Activated naive CD8-positive, alpha-beta T cell (primary cell): ENCODE data around the gene C2orf76.
"Not testable (repeated sequence)": the region's sequence is repeated elsewhere in the genome, so short reads cannot be mapped to it uniquely, and the experiment has no call there.

Source experiments
- H3K27ac Mint-ChIP-seq: one replicate; pipeline ENCODE4 v1.8.0; 2021; ENCODE audit warnings: mixed read lengths
- H3K27me3 Mint-ChIP-seq: one replicate; pipeline ENCODE4 v1.8.0; 2021; ENCODE audit warnings: mixed read lengths
- H3K36me3 Mint-ChIP-seq: one replicate; pipeline ENCODE4 v1.8.0; 2021; ENCODE audit warnings: mixed read lengths
- H3K4me1 Mint-ChIP-seq: one replicate; pipeline ENCODE4 v1.8.0; 2021; ENCODE audit warnings: low read depth, mixed read lengths
- H3K4me3 Mint-ChIP-seq: one replicate; pipeline ENCODE4 v1.8.0; 2021; ENCODE audit warnings: mild to moderate bottlenecking, mixed read lengths
- H3K9me3 Mint-ChIP-seq: one replicate; pipeline ENCODE4 v1.8.0; 2021; ENCODE audit warnings: low read depth, mixed read lengths

The C2orf76 gene

DNA sequence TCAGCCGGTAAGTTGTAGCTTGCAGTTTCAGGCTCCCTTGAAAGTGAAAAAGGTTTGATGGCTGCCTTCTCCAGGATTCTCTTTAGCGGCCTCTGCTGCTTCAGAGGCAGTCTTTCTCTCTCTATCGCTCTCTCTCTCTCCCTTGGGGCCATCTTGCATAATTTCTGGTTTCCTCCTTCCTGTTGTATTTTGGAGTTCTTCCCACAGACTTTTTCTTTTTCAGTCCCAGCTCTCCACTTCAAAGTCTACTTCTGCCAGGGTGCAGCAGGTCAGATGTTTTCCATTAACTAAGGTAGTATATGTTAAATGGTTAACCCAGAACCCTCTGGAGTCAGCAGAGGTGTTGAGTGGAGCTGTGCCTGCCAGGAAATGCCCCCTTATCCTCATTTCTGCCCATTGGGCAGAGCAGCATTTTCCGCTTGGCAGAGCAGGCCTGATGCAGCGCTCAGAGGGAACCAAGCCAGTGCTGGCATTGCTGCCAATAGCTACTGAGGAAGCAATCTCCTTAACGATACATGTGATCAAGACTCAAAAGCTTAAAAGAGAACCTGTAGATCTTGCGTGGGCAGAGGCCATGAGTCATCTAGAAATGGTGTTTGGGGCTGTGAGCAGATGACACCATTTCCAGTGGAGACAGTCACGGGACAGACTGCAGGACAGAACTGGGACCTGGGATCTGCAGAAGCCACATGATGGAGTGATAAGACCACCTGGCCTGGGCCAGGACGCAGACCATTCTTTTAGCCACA, 20.9 kb upstream of the C2orf76 start:
- H3K27me3 Mint-ChIP-seq, result no peaks in the 10 kb centered on the region
- H3K27ac Mint-ChIP-seq, result no peak overlapping the region
- no peaks in the 10 kb centered on the region for H3K9me3 Mint-ChIP-seq
- H3K4me3 Mint-ChIP-seq, result no peak overlapping the region
- H3K36me3 Mint-ChIP-seq, result no peaks in the 10 kb centered on the region
- H3K4me1 Mint-ChIP-seq, result peaks cover 4% of the 10 kb centered on the region

DNA sequence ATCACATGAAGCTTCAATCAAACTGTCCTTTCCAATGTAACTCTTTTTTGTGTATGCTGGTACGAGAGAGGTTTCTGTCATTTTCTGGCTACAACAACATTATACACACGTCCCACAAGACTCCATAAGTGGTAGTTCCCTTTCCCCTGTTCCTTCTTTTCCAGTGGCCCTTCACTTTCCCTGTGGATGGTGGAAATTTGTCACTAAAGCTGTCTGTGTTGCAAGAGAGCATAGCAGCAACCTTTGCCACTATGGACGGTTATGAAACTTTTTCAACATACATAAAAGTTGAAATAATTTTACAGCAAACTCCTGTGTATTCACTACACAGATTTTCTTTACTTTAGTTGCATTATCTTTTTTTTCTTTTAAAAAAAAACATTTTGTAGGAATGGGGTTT, 18.8 kb upstream of the C2orf76 start:
- no peaks in the 10 kb centered on the region for H3K9me3 Mint-ChIP-seq
- H3K27me3 Mint-ChIP-seq, result no peaks in the 10 kb centered on the region
- H3K4me3 Mint-ChIP-seq, result no peak overlapping the region
- H3K4me1 Mint-ChIP-seq, result peaks cover 4% of the 10 kb centered on the region
- H3K36me3 Mint-ChIP-seq, result no peaks in the 10 kb centered on the region
- H3K27ac Mint-ChIP-seq, result no peak overlapping the region

DNA sequence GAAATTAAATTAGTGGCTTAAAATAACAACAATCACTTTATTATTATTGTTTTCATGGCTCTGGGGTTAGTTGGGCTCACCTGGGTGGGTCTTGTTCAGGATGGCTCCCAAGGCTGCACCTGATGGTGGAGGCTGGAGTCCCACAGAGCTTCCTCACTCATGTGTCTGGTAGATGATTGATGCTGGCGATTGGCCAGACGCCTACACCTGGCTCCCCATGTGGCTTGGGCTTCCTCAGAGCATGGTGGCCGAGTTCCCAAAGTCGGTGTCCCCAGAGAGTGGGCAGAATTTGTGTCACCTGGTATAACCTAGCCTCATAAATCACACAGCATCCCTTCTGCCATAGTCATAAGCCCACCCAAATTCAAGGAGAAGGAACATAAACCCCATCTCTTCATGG, 18.3 kb upstream of the C2orf76 start:
- Mint-ChIP-seq H3K27me3 (no peaks in the 10 kb centered on the region), H3K4me3 (no peak overlapping the region), H3K36me3 (no peaks in the 10 kb centered on the region), H3K27ac (no peak overlapping the region), H3K9me3 (no peaks in the 10 kb centered on the region), H3K4me1 (peaks cover 4% of the 10 kb centered on the region)

DNA sequence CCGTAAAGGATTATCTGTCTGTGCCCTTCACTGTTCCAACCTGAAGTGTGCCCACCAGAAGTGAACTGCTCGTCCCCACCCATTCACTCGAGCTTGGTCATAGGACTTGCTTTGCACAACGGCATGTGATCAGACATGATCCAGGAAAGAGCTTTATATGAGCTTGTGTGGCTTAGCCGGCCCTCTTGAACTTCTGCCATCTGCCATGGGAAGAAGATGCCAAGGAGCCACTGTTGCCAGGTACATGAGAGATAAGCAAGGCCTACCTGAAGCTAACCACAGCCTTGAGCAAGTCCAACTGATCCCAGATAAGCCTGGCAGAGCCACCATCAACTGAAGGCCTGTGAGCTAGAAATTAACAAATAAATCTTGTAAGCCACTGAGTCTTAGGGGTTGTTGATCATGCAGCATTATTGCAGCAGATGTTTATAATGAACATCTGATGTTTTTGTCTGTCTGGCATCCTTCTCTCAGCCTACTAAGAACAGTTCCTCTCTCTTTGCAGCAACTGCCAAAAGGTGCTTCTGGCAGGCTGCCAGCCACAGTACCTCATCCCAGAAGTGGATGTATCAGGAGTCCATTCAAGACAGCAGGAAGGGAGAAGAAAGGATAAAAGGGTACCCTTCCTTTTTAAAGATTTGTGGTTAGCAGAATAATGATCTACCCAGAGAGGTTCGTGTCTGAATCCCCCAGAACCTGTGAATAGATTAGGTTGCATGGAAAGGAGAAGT, 16.9 kb upstream of the C2orf76 start:
- Mint-ChIP-seq H3K4me1 (peaks cover 4% of the 10 kb centered on the region), H3K9me3 (no peaks in the 10 kb centered on the region), H3K4me3 (no peak overlapping the region), H3K27ac (no peak overlapping the region), H3K36me3 (no peaks in the 10 kb centered on the region), H3K27me3 (no peaks in the 10 kb centered on the region)

DNA sequence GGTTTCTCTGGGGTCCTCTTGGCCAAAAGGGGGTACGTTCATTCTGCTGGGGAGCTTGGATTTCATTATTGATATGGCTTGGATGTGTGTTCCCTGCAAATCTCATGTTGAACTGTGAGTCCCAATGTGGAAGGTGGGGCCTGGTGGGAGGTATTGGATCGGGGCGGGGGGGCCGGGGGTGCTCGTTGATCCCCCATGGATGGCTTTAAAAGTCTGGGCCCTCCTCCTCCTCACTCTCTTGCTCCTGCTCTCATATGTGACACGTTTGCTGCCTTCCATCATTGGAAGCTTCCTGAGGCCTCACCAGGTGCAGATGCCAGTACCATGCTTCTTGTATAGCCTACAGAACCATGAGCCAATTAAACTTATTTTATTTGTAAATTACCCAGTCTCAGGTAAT, 11.9 kb upstream of the C2orf76 start:
- H3K9me3 Mint-ChIP-seq, result no peaks in the 10 kb centered on the region
- no peaks in the 10 kb centered on the region for H3K27me3 Mint-ChIP-seq
- H3K27ac Mint-ChIP-seq, result no peak overlapping the region
- no peaks in the 10 kb centered on the region for H3K4me1 Mint-ChIP-seq
- peaks cover 18% of the 10 kb centered on the region for H3K36me3 Mint-ChIP-seq
- no peak overlapping the region for H3K4me3 Mint-ChIP-seq

DNA sequence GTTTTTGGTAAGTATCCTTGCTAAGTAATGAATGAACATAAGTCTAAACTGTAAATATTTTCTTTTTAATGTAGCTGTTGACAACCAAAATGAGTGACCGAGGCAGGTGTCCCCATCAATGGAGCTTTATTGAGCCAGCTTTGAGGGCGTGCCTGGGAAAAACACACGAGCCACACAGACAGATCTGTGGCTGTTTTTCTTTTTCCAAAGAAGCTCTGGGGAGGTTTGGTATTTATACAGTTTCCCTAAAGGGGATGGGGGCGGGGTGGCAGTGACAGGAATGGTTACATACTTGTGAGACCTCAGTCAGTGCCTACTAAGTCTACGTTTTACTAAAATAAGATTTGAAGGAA, 11.3 kb upstream of the C2orf76 start:
- Mint-ChIP-seq H3K9me3 (no peaks in the 10 kb centered on the region), H3K36me3 (peaks cover 23% of the 10 kb centered on the region), H3K4me1 (no peaks in the 10 kb centered on the region), H3K4me3 (no peak overlapping the region), H3K27me3 (no peaks in the 10 kb centered on the region), H3K27ac (no peak overlapping the region)

DNA sequence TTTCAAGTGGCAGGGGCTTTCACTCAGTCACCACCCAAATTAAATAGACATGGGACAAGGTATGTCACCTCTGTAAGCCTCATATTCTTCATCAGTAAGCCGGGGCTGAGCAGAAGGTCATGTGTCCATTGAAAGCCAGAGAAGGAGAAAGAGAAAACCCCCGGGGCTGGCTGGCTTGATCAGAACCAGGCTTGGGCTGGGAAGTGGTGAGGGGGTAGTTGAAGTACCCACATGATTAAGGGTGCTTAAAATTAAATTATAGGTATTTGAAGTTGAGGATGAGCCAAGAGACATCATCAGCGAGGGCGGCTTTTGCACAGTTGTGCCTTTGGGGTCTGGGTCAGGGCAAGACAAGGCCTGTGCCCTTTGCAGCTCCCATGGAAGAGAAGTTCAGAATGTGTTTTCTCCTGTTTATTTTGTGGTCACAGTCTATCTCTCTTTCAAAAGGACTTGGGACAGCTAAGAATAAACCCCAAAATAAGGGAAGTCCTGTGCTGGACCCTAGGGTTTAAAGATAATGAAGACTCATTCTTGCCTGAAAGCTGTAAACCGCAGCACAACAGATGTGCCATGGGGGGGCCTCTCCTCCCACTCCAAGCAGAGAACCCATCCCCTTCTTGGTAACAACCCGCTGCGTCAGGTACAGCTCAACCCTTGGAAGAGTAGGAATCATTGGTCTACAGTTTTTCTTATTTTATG, 10.8 kb upstream of the C2orf76 start:
- no peaks in the 10 kb centered on the region for H3K9me3 Mint-ChIP-seq

DNA sequence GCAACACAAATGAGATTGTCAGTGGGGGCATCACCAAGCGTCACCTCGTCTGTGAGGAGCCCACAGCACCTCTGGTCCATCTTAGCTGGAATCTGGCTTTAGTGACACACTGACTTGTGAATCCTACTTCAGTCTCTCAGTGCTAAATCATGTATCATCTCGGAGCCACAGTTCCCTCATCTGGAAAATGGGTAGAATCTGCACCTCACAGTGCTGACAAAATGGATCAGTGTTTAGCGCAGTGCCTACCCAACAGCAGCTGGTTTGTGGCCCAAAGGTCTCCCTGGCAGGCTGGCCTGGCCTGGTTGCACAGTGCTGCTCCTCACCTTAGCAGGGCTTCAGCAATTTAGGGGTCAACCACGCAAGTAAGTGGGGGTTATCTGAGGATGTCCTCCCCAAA, 10.2 kb upstream of the C2orf76 start:
- Mint-ChIP-seq H3K9me3 (no peaks in the 10 kb centered on the region), H3K36me3 (peaks cover 34% of the 10 kb centered on the region), H3K4me1 (no peaks in the 10 kb centered on the region), H3K4me3 (no peak overlapping the region), H3K27me3 (no peaks in the 10 kb centered on the region), H3K27ac (no peak overlapping the region)

More for the DNA sequence above, 10.8 kb upstream of the C2orf76 start:
- H3K27me3 Mint-ChIP-seq, result no peaks in the 10 kb centered on the region
- H3K4me3 Mint-ChIP-seq, result no peak overlapping the region
- H3K27ac Mint-ChIP-seq, result no peak overlapping the region
- H3K36me3 Mint-ChIP-seq, result peaks cover 28% of the 10 kb centered on the region
- H3K4me1 Mint-ChIP-seq, result no peaks in the 10 kb centered on the region

DNA sequence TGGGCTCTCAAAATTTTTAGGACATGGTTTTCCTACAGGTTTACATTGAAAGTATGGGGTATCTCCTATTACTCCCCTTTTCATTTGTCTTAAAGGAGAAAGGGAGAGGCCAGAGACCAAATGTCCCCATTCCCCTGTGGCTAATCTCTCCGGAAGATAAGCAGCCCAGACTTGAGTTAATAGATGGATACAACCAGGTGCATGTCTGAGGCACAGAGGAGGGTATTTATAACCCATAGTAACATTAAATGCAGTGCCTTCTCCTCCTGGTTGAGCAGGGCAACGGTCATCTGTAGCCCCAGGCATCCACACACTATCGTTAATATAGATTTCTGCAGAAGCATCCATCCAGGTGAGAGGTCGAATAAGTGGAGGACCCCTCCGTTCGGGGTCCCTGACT, 9.8 kb upstream of the C2orf76 start:
- H3K27ac Mint-ChIP-seq, H3K4me1 Mint-ChIP-seq, H3K9me3 Mint-ChIP-seq, H3K4me3 Mint-ChIP-seq, H3K27me3 Mint-ChIP-seq: not testable (repeated sequence)
- peaks cover 38% of the 10 kb centered on the region for H3K36me3 Mint-ChIP-seq

DNA sequence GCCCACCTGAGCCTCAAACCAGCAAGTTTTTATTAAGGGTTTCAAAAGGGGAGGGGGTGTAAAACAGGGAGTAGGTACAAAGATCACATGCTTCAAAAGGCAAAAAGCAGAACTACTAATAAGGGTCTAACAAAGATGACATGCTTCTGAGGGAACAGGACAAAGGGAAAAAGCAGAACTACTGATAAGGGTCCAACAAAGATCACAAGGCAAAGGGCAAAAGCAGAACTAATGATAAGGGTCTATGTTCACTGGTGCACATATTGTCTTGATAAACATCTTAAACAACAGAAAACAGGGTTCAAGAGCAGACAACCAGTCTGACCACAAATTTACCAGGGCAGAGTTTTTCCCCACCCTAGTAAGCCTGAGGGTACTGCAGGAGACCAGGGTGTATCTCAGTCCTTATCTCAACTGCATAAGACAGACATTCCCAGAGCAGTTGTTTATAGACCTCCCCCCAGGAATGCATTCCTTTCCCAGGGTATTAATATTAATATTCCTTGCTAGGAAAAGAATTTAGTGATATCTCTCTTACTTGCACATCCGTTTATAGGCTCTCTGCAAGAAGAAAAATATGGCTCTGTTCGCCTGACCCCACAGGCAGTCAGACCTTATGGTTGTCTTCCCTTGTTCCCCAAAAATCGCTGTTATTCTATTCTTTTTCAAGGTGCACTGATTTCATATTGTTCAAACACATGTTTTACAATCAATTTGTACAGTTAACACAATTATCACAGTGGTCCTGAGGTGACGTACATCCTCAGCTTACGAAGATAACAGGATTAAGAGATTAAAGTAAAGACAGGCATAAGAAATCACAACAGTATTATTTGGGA, 7.5 kb upstream of the C2orf76 start:
- peaks cover 47% of the 10 kb centered on the region for H3K36me3 Mint-ChIP-seq
- H3K27me3 Mint-ChIP-seq, result not testable (repeated sequence)

DNA sequence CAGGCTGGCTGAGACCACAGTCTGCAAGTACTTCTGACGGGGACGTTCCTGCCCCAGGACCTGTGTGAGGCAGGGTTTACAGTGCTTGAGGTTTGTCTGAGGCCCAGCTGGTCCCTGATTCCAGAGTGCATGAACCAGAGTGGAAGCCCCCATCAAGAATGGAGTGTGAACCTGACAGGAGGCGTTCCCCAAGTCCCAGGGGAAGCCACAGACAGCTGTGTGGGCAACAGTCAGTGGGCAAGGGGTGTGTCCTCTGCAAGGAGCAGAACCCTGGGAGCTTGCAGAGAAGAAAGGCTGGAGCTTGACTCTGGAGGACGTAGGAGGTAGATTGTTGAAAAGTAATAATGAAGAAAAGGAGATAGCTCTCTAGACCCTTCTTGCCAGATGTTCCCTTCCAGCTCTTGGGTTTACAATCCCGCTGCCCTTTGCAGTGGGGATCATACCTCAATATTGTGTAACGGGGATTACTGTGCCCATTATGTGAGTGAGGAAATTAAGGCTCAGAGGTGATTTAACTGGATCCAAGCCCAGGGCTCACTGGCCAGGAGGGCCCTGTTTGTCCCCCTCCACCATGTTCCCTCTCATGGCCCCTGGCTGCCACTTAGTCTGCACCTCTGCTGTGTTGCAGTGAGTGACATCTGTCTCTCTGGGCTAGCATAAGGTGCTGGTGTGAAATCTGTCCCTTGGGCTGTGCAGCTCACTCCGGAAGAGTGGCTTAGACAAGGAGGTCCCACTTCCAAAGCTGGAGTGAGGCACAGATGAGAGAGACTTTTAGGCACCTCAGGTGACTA, 6.3 kb upstream of the C2orf76 start:
- peaks cover 53% of the 10 kb centered on the region for H3K36me3 Mint-ChIP-seq
- no peak overlapping the region for H3K4me3 Mint-ChIP-seq
- H3K4me1 Mint-ChIP-seq, result peaks cover 13% of the 10 kb centered on the region
- no peak overlapping the region for H3K27ac Mint-ChIP-seq
- H3K9me3 Mint-ChIP-seq, result no peaks in the 10 kb centered on the region
- no peaks in the 10 kb centered on the region for H3K27me3 Mint-ChIP-seq

More for the DNA sequence above, 7.5 kb upstream of the C2orf76 start:
- not testable (repeated sequence) for H3K4me1 Mint-ChIP-seq, H3K4me3 Mint-ChIP-seq, H3K9me3 Mint-ChIP-seq, H3K27ac Mint-ChIP-seq

DNA sequence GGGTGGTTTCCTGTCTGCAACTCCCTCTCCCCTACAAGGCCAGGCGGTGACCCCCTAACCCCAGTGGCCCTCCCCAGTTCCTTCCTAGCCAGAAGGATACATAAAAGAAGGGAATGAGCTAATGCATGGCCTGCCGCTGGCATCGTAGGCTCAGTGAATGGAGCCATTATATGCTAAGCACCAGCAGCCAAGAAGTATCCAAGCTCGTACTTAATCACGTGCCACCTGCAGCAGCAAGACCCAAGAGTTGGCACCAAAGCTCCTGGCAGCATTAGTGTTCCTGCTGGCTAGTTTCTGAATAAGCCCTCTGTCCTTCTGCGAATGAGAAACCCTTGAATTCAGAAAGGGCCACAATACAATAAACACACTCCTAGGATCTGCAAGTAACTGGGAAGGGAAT, 4.5 kb upstream of the C2orf76 start:
- peaks cover 20% of the 10 kb centered on the region for H3K4me1 Mint-ChIP-seq
- H3K36me3 Mint-ChIP-seq, result peaks cover 55% of the 10 kb centered on the region
- H3K27ac Mint-ChIP-seq, result no peak overlapping the region
- no peaks in the 10 kb centered on the region for H3K27me3 Mint-ChIP-seq
- H3K4me3 Mint-ChIP-seq, result no peak overlapping the region
- no peaks in the 10 kb centered on the region for H3K9me3 Mint-ChIP-seq

DNA sequence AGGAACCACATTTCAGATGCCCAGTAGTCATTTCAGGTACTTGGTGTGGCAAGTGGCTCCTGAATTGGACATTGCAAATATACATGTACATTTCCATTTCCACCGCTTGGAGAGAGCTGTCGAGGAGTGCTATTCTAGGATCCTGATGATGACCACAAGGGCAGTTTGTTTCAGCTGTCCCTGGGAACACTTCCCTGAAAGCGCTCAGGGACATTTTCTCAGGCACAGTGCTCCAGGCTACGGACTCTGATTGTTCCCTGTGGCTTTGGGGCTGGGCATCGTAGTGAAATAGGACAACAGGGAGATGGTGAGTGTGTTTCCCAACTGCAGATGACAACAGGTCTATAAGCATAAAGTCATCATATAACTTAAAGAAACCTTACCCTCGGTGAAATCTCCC, 3.2 kb upstream of the C2orf76 start:
- Mint-ChIP-seq H3K4me1 (peaks cover 32% of the 10 kb centered on the region), H3K27ac (peak overlapping the region; percentile 12), H3K27me3 (no peaks in the 10 kb centered on the region), H3K4me3 (no peak overlapping the region), H3K36me3 (peaks cover 50% of the 10 kb centered on the region), H3K9me3 (no peaks in the 10 kb centered on the region)

DNA sequence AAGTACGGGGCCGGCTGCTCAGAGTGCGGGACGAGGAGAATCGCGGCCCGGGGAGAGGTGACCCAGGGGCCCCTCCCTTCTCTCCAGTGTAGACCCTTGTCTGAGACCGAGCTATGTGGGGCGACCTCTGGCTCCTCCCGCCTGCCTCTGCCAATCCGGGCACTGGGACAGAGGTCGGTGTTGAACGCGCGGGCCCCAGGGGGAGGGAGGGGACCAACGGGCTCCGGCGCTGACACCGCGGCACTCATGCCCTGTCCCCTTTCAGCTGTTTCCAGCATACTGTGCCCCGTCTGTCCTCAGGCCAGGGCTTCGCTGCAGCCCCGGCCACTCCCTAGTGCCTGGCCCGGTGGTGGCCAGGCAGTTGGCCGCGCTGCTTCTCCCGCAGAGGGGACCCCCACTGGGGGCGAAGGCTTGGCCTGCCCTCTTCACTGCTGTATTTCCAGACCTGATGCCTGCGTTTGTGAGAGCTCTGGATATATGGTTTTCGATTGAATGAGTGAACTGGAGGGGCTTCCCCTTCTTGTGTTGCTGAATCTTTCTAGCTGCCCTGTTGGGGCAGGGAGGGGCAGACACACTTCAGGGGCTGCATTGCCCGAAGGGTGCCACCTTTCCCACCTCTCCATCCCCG, 952 bp upstream of the C2orf76 start:
- H3K4me1 Mint-ChIP-seq, result peaks cover 49% of the 10 kb centered on the region
- peaks cover 29% of the 10 kb centered on the region for H3K36me3 Mint-ChIP-seq

More for the DNA sequence above, 952 bp upstream of the C2orf76 start:
- Mint-ChIP-seq H3K9me3 (no peaks in the 10 kb centered on the region), H3K27me3 (no peaks in the 10 kb centered on the region), H3K4me3 (peak overlapping the region; percentile 99), H3K27ac (peak overlapping the region; percentile 98)
